ENCODE results near the gene YPEL3. TPM values are rescaled to one million over a fixed set of nuclear protein-coding genes. Genes with fewer than 3 reads are reported as not detected.
A peak's percentile ranks its signal among the peaks of the same experiment; 100 is the strongest.

Gene YPEL3
- total and polyA plus RNA-seq, 2 of the 8 experiments (the other 6 are each of a cell fraction or from before 2014, with no cell fraction given), result 40.3 to 53.3 TPM

- no peak; a peak in 1 of 3 replicates for TF ChIP-seq EP300 (IDR thresholded peaks at IDR 0.05; ENCODE audit: borderline replicate concordance in 1 of 2, low read depth in 2 of 2, low read length in 2 of 2)
- no peak for TF ChIP-seq RXRA (IDR thresholded peaks at IDR 0.05; ENCODE audit: insufficient read depth, low read depth, low read length)
- TF ChIP-seq SP1 (IDR thresholded peaks at IDR 0.05; ENCODE audit: low read depth, low read length), result no peak
- no peak for TF ChIP-seq YY1 (IDR thresholded peaks at IDR 0.05; ENCODE audit: low read depth, low read length)
- no peak; the same call in 1 of the 2 replicates for TF ChIP-seq SP4 (IDR thresholded peaks at IDR 0.05; ENCODE audit: low read length)
- no peak for TF ChIP-seq BCL11A (IDR thresholded peaks at IDR 0.05; ENCODE audit: low read depth in 2 of 2, low read length in 2 of 2)
- TF ChIP-seq ATF3 (IDR thresholded peaks at IDR 0.05; ENCODE audit: insufficient read depth, low read depth, low read length), result no peak
- peak; percentile 47; the same call in 1 of the 2 replicates for TF ChIP-seq RBBP5 (IDR thresholded peaks at IDR 0.05; ENCODE audit: borderline replicate concordance, low read depth, low read length)
- TF ChIP-seq GTF2F1 (IDR thresholded peaks at IDR 0.05; ENCODE audit: borderline replicate concordance, low read depth, low read length), result 0 out of 2 replicates have a peak, but pooled peaks have one; percentile 7
- no peak for TF ChIP-seq RAD21 (IDR thresholded peaks at IDR 0.05 in 1 of 2, conservative IDR thresholded peaks at IDR 0.05 in 1 of 2; ENCODE audit: low read depth in 2 of 2, low read length in 2 of 2)
- no peak for TF ChIP-seq RFX5 (IDR thresholded peaks at IDR 0.05; ENCODE audit: borderline replicate concordance, low read depth, low read length)
- no peak for TF ChIP-seq TBP (IDR thresholded peaks at IDR 0.05; ENCODE audit: low read depth, low read length)
- TF ChIP-seq USF2 (IDR thresholded peaks at IDR 0.05; ENCODE audit: low read length), result no peak
- peak; percentile 68 for TF ChIP-seq TAF7 (optimal IDR thresholded peaks at IDR 0.05; ENCODE audit: borderline replicate concordance, low read depth, low read length)
- no peak for TF ChIP-seq FOSL1 (IDR thresholded peaks at IDR 0.05; ENCODE audit: insufficient read depth, low read depth, low read length)
- TF ChIP-seq ASH2L (IDR thresholded peaks at IDR 0.05; ENCODE audit: low read length), result peak; percentile 88
- TF ChIP-seq POLR2A (IDR thresholded peaks at IDR 0.05; ENCODE audit: control extremely low read depth in 1 of 2, low read depth in 2 of 2, low read length in 2 of 2), result peak; percentile 76 to 78
- no peak for TF ChIP-seq JUN (IDR thresholded peaks at IDR 0.05; ENCODE audit: low read depth, low read length)
- TF ChIP-seq KDM5A (IDR thresholded peaks at IDR 0.05; ENCODE audit: low read length), result no peak
- TF ChIP-seq EGR1 (IDR thresholded peaks at IDR 0.05; ENCODE audit: borderline replicate concordance, low read depth, low read length), result no peak
- peak; percentile 36; the same call in 1 of the 2 replicates for TF ChIP-seq TCF12 (IDR thresholded peaks at IDR 0.05; ENCODE audit: low read depth, low read length)
- TF ChIP-seq SIRT6 (IDR thresholded peaks at IDR 0.05; ENCODE audit: low read length), result no peak
- TF ChIP-seq TEAD4 (IDR thresholded peaks at IDR 0.05; ENCODE audit: low read depth, low read length), result peak; percentile 95
Measured at GRCh38 chr16:30096105-30096861, at the start of gene YPEL3 (continued).
